ENCODE results near the gene SULF2.

Gene SULF2

DNA sequence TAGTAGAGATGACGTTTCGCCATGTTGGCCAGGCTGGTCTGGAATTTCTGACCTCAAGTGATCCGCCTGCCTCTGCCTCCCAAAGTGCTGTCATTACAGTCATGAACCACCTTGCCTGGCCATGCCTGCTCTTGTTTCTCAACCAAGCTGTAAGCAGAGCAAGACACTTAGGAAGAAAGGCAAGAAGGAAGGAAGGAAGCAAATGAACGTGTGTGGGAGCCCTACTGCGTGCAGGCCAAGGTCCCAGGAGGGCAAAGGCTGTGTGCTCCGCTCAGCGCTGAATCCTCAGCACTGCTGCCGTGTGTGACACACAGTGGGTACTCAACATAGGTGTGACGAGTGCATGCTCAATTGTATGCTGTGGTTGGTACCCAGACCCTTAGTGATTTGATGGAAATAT is 47.4 kb downstream of the SULF2 start:
- no peak for DNase-seq (ENCODE audit: low read depth in 2 of 3, low spot score in 2 of 3)

DNA sequence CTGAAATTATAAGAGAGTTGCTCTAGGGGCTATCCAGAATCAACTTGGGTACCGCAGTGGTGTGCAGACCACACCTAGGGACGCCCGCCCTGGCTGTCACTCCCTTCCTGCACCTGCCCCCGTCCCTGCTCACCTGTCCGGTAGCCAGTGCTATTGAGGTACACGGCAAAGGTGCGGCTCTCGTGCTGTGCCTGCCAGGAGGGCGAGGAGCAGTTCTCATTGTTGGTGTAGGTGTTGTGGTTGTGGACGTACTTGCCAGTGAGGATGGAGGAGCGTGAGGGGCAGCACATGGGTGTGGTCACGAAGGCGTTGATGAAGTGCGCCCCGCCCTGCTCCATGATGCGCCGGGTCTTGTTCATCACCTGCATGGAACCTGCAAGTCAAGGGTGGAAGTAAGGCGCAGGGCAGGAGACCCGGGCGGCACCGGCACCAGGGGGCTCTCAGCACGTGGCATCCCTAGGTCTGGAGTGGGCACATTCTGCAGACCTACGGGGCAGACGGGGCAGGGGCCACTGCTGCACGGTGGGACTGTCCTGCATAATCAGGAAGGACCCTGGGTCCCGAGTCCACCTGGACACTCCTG is 48.6 kb downstream of the SULF2 start:
- no peak for DNase-seq (ENCODE audit: low read depth in 2 of 3, low spot score in 2 of 3)

DNA sequence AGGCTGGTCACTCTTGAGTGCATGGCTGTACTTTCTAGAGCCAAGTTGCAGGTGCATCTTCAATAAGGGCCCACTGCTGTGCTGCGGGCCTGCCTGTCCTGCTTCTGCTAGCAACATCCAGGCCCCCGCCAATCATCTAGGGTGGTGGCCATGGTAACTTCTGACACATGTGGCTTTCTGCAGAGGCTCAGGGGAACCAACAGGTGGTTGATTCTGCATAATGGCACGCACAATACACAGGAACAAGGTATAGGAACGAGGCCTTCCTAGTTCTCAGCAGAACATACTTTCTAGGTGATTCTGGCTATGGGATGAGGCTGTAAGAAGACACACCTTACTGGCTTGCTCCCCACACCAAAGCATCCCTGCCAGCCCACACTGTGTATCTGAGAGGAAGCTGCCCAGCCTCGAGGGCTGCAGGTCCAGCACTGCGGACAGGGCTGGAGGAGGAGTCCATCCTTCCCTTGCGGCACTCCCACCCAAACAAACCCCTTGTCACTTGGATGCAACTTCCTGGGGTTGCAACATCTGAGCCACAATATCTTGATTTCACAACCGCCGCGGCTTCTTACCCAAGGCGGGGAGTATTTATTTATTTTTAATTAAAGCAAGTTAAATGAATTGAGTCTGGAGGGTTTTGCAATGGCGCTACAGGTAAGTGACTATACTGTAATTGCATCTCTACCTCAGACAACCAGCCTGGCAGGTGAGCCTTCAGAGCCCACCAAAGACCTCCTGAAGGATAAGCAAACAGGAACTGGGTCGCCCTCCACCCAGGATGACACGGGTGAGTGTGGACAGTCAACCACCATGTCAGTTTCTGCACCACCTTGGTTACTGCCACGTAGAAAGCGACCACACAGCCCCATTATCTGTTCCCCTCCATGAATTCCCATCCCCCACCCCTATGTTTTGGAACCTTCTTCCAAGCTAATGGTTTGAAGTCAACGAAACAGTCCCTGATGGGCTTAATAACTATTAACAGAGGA is 49.6 kb downstream of the SULF2 start:
- no peak for DNase-seq (ENCODE audit: low read depth in 2 of 3, low spot score in 2 of 3)

DNA sequence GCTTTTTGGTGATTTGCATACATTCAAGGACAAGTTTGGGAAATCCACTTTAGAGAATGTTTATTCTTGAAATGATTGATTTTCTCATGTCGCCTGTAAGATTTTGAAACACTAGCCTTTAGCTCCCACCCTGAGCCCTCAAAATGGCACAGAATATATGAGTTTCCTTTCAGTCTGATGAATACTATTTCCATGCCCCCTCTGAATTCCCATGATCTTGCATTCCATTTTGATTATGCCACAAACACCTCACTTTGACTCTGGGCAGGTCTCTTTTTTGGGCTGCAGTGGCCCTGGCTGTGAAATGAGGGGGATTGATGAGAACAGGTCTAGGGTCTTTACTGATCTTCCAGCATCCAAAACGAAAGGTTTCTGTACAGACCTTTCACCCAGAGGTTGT is 50.4 kb downstream of the SULF2 start:
- DNase-seq (ENCODE audit: low read depth in 2 of 3, low spot score in 2 of 3), result no peak

DNA sequence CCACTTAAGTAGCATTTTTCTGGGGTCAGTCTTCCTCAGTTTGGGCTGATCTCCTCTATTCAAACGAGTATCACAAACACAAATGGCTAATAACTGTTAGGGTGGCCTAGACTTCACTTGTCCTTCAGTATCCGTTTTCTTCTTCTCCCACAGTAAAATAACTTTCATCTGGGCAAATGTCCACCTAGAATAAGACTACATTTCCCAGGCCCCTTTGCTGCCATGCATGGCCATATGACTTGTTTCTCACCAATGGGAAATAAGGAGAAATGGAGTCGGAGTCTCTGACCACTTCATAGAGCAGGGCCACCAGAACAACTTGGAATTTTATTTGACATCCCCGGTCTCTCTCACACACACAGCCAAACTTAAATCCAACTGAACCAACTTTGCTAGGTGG is 51.4 kb downstream of the SULF2 start:
- no peak for DNase-seq (ENCODE audit: low read depth in 2 of 3, low spot score in 2 of 3)

DNA sequence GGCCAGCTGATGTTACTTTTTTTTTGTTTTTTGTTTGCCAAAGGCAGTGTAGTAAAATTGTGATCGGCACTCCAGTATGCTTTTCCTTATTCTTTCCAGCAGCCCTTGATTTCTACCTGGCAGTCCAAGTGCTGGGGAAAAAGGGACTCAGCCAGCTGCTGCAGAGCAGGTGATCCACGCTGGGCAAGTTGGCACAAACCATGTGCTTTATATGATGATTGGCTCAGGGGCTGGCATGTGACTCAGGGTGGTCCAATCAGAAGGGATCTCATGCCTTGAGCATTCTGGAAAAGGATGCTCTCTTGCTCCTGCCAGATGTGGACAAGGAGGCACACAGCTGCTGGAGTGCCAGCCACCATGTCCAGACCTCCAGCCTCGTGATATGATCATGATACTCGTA is 54.5 kb downstream of the SULF2 start:
- DNase-seq (ENCODE audit: low read depth in 2 of 3, low spot score in 2 of 3), result no peak

DNA sequence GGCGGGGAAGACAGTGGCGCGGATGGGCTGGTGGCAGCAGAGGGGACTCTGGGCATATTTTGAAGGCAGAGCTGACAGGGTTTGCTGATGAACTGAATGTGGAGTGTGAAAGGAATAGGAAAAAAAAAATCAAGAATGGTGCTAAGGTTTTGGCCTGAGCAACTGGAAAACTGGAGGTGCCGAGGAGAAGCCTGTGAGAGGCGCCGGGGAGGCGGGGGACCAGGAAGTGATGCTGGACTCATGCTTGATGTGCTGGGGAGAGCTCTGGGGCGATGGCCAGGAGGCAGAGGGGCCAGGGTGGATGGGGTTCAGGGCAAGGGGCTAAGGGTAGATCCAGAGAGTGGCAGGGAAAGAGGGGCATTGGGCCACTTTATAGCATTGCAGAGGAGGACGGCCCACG is 55.8 kb downstream of the SULF2 start:
- no peak for DNase-seq (ENCODE audit: low read depth in 2 of 3, low spot score in 2 of 3)

DNA sequence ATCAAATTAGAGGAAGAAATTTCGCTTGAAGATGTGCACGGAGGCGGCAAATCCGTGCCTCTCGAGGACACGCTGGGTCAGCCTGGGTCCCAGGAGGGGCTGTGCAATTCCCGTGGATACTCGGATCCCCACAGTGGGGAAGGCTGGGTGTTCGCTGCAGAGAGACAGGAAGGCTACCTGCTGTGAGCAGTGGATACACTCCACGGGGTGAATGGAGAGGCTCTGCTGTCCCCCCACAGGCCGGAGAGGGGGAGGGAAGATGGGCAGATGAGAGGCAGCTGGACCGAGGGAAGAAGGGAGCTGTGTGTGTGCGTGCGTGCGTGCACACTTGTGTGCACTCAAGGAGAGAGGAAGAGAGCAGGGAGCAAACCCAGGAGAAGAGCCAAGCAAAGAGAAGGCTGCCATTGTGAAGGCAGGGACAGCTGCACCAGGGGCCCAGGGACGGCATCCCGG is 57.3 kb downstream of the SULF2 start:
- no peak for DNase-seq (ENCODE audit: low read depth in 2 of 3, low spot score in 2 of 3)

DNA sequence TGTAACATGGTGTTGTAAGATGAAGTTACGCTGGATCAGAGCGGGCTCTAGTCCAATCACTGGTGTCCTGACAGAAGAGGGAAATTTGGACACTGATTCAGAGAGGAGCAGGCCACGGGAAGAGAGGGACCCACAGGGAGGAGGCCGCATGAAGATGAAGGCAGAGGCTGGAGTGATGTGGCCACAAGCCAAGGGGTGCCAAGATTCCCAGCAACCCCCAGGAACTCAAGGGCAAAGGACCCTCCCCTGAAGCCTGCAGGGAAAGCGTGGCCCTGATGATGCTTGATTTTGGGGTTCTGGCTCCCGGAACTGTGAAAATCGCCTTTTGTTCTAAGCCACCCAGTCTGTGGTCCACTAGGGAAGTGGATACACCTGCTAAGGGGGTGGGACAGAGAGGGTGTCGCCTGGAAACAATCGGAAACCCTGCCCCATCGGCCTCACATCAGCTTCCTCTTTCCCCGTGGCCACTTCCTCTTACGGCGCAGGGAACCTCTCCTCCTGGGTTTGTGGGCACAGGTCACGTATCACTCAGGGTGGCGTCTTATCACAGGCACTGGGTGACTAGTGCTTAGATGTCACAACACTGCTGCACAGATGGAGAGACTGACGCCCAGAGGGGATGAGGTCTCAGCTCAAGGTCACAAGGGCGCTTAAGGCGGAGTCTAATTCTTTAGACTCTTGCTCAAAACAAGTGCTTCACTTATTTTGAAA is 58.0 kb downstream of the SULF2 start:
- peak in 2 of 3 experiments; percentile 31 to 46 for DNase-seq (ENCODE audit: low read depth in 2 of 3, low spot score in 2 of 3)

DNA sequence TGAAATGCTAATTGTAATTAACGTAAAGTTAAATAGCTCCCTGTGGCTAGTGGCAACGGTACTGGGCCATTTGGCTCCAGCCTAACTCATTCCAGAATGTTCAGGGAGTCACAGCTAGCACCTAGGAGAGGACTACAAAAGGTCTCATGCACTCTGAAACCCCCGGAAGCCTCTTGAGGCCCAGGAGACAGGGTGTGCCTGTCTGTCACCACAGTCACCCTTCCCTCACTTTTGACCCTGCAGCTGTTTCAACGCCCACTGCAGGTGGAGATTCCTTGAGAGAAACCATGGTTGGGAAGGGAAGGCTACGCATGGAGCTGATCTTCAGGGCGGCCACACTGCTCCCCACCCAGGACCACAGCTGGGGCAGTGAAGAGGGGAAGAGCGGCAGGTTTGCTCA is 58.6 kb downstream of the SULF2 start:
- no peak for DNase-seq (ENCODE audit: low read depth in 2 of 3, low spot score in 2 of 3)

DNA sequence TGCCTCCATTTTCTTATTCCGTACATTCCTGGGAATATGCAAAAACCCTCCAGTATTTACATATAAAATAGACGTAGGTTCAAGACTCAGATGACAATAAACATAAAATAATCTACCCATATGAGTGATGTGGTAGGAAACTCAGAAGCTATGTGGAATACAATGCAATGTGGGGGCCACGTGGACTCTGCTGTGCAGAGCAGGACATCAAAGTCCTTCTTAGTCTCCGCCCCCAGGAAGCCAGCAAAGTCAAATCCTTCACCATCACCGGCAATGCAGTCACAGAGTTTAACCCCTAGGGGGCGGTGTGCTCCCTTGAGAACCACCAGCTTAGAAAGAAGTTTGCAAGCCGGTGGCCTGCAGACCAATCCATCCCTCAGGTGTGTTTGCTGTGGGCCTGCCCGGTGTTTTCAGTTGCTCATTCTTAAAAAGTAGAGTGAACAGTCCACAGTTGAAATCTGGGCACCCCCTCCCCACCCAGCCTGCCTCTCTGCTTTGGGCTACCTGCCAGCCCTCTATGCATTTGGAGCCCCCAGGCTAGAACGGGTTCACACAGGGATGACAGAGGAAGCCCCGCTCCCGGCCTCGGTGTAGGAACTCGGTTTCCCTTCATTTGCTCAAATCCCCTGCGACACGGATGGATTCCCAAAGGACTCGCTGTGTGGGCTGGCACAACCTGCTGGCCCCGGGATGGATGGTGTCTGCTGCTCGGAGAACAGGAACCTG is 59.9 kb downstream of the SULF2 start:
- DNase-seq (ENCODE audit: low read depth in 2 of 3, low spot score in 2 of 3), result peak in 2 of 3 experiments; percentile 49 to 54

DNA sequence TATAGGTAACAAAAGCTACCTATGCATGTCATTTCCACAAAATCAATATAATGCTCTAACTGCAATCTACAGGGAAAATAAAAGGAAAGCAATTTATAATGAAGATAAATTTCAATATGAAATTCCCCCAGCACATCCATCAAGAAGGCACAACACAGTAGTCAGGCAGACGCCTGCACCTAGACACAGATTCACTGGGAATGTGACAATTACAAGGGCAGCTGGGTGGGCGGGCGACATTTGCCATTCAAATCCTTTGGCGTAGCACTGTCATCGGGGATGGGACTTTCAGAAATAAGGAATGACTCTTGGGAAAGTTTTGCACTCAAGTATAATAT is 60.4 kb downstream of the SULF2 start:
- DNase-seq (ENCODE audit: low read depth in 2 of 3, low spot score in 2 of 3), result no peak

DNA sequence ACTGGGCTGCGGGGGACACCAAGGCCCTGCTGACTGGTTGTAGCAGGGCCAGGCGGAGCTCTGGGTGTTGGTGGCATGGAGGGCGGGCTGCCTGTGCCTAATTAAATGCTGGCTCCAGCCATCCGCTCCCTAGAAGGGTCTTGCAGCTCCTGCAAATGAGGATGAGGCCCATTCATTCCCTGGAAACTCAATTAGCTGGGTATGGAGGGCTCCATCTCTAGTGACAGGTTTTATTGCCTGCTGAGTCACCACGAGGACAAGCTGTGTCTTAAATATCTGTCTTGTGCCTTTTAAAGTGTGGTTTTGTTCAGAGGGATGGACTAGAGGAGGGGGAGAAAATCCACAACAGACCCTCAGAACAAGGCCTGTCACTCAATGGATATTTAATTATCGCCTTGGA is 60.9 kb downstream of the SULF2 start:
- no peak for DNase-seq (ENCODE audit: low read depth in 2 of 3, low spot score in 2 of 3)

DNA sequence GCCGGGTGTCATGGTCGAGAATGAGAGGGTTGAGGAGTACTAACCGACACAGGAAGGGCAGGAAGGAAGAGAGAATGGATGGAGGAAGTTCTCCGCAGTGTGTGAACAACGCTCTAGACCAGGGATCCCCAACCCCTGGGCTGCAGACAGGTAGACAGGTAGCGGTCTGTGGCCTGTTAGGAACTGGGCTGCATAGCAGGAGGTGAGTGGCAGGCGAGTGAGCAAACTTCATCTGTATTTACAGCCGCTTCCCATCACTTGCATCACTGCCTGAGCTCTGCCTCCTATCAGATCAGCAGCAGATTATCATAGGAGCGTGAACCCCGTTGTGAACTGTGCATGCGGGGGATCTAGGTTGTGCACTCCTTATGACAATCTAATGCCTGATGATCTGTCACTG is 62.0 kb downstream of the SULF2 start:
- DNase-seq (ENCODE audit: low read depth in 2 of 3, low spot score in 2 of 3), result no peak

DNA sequence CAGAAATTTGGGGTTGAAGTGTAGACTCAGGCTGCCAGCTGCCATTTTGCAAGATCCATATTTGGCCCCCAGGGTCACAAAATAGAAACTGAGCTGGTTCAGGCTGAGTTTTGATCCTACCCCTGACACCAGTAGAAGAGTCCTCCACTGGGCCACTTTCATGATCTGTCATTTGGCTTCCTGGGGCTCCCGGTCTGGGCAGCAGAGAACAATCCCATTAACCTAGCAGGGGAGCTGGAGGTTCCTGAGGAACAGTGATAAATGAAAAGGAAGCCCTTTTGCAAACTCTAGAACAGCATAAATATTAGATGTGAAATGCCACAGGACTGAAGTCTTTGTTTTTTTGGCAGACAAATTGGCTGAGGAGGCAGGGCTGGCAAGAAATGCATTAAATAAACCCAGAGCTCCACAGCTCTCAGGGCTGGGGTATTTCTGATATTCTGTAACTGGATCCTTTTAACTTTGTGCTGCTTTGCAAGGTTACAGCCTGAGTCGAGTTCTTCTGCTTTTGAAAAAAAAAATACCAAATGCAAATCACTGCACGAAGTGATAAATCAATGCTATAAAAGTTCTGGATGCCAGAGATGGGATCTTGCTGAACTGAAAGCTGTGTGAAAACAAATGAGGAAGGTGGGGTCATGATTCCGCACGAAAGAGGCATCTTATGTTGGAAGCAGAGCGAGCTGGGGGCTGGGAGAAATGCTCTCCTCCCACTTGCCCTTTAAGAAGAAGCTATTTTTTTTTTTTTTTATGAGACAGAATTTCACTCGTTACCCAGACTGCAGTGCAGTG is 64.4 kb downstream of the SULF2 start:
- no peak for DNase-seq (ENCODE audit: low read depth in 2 of 3, low spot score in 2 of 3)

DNA sequence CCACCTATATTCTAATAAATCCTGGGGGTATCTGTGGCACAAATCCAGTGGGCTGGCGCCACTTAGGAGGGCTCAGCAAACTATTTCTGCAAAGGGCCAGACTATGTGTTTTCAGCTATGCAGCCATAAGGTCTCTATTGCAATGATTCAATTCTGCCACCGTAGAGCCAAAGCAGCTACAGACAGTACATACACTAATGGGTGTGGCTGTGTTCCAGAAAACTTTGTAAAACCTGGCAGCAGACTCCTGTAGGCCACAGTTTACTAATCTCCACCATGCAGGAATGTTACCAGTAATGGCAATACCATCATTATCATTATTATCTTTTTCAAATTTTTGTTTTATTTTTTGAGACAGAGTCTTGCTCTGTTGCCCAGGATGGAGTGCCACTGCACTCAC is 65.7 kb downstream of the SULF2 start:
- DNase-seq (ENCODE audit: low read depth in 2 of 3, low spot score in 2 of 3), result no peak

DNA sequence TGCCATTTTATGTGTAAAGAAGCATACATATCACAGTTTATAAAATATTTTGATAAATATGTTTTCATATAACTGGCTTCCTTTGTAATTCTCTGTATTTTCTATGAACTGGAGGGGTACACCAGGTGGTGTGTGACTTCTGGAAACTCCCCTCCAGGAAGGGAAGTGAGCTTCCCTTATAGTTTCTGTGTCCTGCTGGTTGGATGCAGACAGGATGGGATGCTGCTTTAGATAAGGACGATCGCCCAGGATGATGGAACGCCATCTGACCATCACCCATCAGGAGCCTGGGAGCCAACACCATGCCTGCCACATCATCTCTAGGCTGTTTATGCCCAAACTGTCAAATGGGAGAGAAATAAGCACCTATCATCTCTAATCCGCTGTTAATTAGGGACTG is 66.1 kb downstream of the SULF2 start:
- no peak for DNase-seq (ENCODE audit: low read depth in 2 of 3, low spot score in 2 of 3)

DNA sequence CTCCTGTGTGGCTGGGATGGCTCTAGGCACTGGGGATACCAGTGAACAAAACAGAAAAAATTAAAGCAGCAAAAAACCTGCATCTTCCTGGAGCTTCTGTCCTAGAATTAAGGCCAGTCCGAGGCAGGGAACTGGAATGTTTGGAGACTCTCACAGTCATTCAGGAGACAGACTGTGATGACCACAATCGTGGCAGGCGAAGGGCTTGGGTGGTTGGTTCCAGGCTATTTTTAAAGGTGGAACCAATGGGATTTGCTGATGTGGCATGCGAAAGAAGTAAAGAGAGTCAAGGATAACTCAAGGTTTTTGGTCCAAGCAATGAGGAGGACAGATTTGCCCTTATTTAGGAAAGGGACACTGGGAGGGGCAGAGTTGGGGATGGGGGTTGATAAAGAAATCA is 66.9 kb downstream of the SULF2 start:
- no peak for DNase-seq (ENCODE audit: low read depth in 2 of 3, low spot score in 2 of 3)

DNA sequence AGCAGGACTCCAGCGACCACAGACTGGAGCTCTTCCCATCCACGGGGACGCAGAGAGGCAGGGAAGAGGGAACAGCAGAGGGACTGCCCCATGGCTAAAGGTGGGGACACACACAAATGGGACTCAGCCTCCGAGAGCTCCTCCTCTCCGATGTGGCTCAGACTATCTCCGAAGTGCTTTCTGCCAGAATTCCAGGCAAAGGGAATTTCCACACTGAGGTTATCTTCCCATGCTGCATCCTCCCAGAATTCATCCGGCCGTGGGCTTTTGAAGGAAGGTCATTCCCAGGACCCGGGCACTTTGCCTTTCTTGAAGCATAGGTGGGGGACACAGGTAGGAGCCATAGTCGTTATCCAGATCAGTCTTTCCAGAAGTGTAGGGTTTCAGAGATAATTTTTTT is 67.9 kb downstream of the SULF2 start:
- DNase-seq (ENCODE audit: low read depth in 2 of 3, low spot score in 2 of 3), result no peak

DNA sequence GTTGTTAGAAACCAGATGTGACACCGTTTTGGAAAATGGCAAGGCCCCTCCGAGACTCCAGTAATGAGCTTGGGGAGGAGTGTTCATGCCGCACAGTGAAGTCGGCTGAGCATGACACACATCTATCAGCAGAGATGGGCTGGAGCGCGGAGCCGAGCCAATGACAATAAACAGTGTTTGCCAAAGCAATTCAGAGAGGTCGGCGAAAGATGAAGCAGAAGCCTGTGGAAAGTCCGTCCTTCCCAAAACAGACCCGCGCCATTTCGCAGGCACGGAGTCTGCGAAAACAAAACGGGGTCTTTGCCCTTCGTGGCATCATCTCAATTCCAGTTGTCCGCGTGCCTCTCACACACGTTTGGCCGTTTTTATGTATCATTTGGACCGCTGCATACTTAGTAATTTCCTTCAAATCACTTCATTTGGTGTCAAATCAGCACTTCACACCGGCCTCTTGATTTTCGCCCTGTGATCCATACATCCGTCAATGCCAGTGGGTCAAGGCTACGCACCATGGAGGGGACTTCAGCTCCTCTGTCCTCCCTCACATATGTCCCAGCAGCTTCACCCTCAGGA is 71.3 kb downstream of the SULF2 start:
- no peak for DNase-seq (ENCODE audit: low read depth in 2 of 3, low spot score in 2 of 3)

Data from activated CD8-positive, alpha-beta memory T cell treated with anti-CD3 and anti-CD28 coated beads for 48 hours (primary cell).